H9 (cell line): Measurements from ENCODE around the gene SNX25. TPM values are rescaled to one million over a fixed set of nuclear protein-coding genes. Genes with fewer than 3 reads are reported as not detected.

Experiments used
- DNase-seq: peaks from one replicate; pipeline ENCODE4 v3.0.0-alpha.2; 2017
- H2AFZ ChIP-seq: one replicate; pipeline ENCODE4 v1.6.1; 2013; ENCODE audit warnings: mild to moderate bottlenecking, low read length, control low read depth, moderate library complexity
- H2AK5ac ChIP-seq: 2 replicates; pipeline ENCODE4 v1.6.1; 2013; ENCODE audit warnings: low read length, control low read depth, mixed read lengths; ENCODE audit not compliant: insufficient read length
- H2BK120ac ChIP-seq: one replicate; pipeline ENCODE4 v1.6.1; 2013; ENCODE audit warnings: low read depth, mild to moderate bottlenecking, low read length, control low read depth, inconsistent platforms; ENCODE audit not compliant: poor library complexity, severe bottlenecking
- H2BK12ac ChIP-seq: 2 replicates; pipeline ENCODE4 v1.6.1; 2013; ENCODE audit warnings: low read length, control low read depth, mixed read lengths, low read depth; ENCODE audit not compliant: insufficient read length
- H2BK15ac ChIP-seq: 2 replicates; pipeline ENCODE4 v1.6.1; 2013; ENCODE audit warnings: low read depth, low read length, control low read depth
- H2BK20ac ChIP-seq: one replicate; pipeline ENCODE4 v1.6.1; 2013; ENCODE audit warnings: low read depth, mild to moderate bottlenecking, low read length, control low read depth, inconsistent platforms; ENCODE audit not compliant: poor library complexity, severe bottlenecking
- H2BK5ac ChIP-seq: 2 replicates; pipeline ENCODE4 v1.6.1; 2013; ENCODE audit warnings: low read length, control low read depth, mixed read lengths; ENCODE audit not compliant: insufficient read length
- H3K14ac ChIP-seq: 2 replicates; pipeline ENCODE4 v1.6.1; 2013; ENCODE audit warnings: low read length, control low read depth; ENCODE audit not compliant: insufficient read depth
- H3K18ac ChIP-seq: 2 replicates; pipeline ENCODE4 v1.6.1; 2013; ENCODE audit warnings: low read depth, mild to moderate bottlenecking, mixed read lengths, low read length, control low read depth; ENCODE audit not compliant: insufficient read length
- H3K23ac ChIP-seq: 2 replicates; pipeline ENCODE4 v1.6.1; 2013; ENCODE audit warnings: low read length, control low read depth, mixed read lengths, low read depth; ENCODE audit not compliant: insufficient read length
- H3K23me2 ChIP-seq: 2 replicates; pipeline ENCODE4 v1.6.1; 2013; ENCODE audit warnings: low read depth, mild to moderate bottlenecking, mixed read lengths, low read length, control low read depth; ENCODE audit not compliant: insufficient read length, poor library complexity, severe bottlenecking
- H3K27ac ChIP-seq: 2 replicates; pipeline ENCODE4 v1.5.1; 2013; ENCODE audit warnings: low read length, control low read depth, mixed read lengths, low read depth; ENCODE audit not compliant: insufficient read length
- H3K27me3 ChIP-seq: 2 replicates; pipeline ENCODE4 v1.6.1; 2013; ENCODE audit warnings: low read length, control low read depth, inconsistent platforms; ENCODE audit not compliant: insufficient read depth
- H3K4ac ChIP-seq: 2 replicates; pipeline ENCODE4 v1.6.1; 2013; ENCODE audit warnings: low read depth, mild to moderate bottlenecking, control low read depth, inconsistent platforms, low read length, moderate library complexity
- H3K4me1 ChIP-seq: 2 replicates; pipeline ENCODE4 v1.6.1; 2013; ENCODE audit warnings: low read length, control low read depth, inconsistent platforms; ENCODE audit not compliant: insufficient read depth
- H3K4me2 ChIP-seq: 2 replicates; pipeline ENCODE4 v1.6.1; 2013; ENCODE audit warnings: low read length, control low read depth, mixed read lengths; ENCODE audit not compliant: insufficient read length, insufficient read depth
- H3K56ac ChIP-seq: 2 replicates; pipeline ENCODE4 v1.6.1; 2013; ENCODE audit warnings: low read depth, mild to moderate bottlenecking, mixed read lengths, low read length, control low read depth; ENCODE audit not compliant: insufficient read length
- H3K79me1 ChIP-seq: 2 replicates; pipeline ENCODE4 v1.6.1; 2013; ENCODE audit warnings: low read depth, mild to moderate bottlenecking, moderate library complexity, low read length, control low read depth, inconsistent platforms; ENCODE audit not compliant: insufficient read depth, poor library complexity, severe bottlenecking
- H3K79me2 ChIP-seq: 2 replicates; pipeline ENCODE4 v1.6.1; 2013; ENCODE audit warnings: low read length, control low read depth, inconsistent platforms; ENCODE audit not compliant: insufficient read depth
- H3K9ac ChIP-seq: 2 replicates; pipeline ENCODE4 v1.6.1; 2013; ENCODE audit warnings: low read length, control low read depth, mixed read lengths; ENCODE audit not compliant: insufficient read length; ENCODE audit errors: extremely low read depth
- H3K9me3 ChIP-seq: one replicate; pipeline ENCODE4 v1.6.1; 2013; ENCODE audit warnings: low read depth, low read length, inconsistent platforms; ENCODE audit not compliant: control insufficient read depth
- H3T11ph ChIP-seq: one replicate; pipeline ENCODE4 v1.6.1; 2013; ENCODE audit warnings: mild to moderate bottlenecking, low read length, control low read depth, inconsistent platforms
- H4K20me1 ChIP-seq: one replicate; pipeline ENCODE4 v1.6.1; 2013; ENCODE audit not compliant: control insufficient read depth, insufficient read length, insufficient read depth
- H4K5ac ChIP-seq: 2 replicates; pipeline ENCODE4 v1.6.1; 2013; ENCODE audit warnings: low read depth, mild to moderate bottlenecking, mixed read lengths, low read length, control low read depth; ENCODE audit not compliant: insufficient read length
- H4K8ac ChIP-seq: replicated peaks from 2 replicates; pipeline ENCODE4 v1.6.1; 2013; ENCODE audit warnings: low read length, control low read depth, mixed read lengths, low read depth; ENCODE audit not compliant: insufficient read length
- H4K91ac ChIP-seq: 2 replicates; pipeline ENCODE4 v1.6.1; 2013; ENCODE audit warnings: low read depth, mild to moderate bottlenecking, moderate library complexity, mixed read lengths, low read length, control low read depth; ENCODE audit not compliant: insufficient read length
- H3K27ac Mint-ChIP-seq, 3 experiments: 2 replicates in 2 of 3; 3 replicates in 1 of 3; pipeline ENCODE4 v1.8.0; 2020 to 2021; ENCODE audit warnings: mixed read lengths in 3 of 3, mild to moderate bottlenecking in 1 of 3, moderate library complexity in 1 of 3
- H3K27me3 Mint-ChIP-seq: 2 replicates; pipeline ENCODE4 v1.8.0; 2021; ENCODE audit warnings: low read depth, mild to moderate bottlenecking, moderate library complexity, mixed read lengths
- H3K36me3 Mint-ChIP-seq, 3 experiments: 2 replicates in 2 of 3; 3 replicates in 1 of 3; pipeline ENCODE4 v1.8.0; 2020 to 2021; ENCODE audit warnings: low read depth in 3 of 3, mixed read lengths in 3 of 3; ENCODE audit not compliant: insufficient read depth in 1 of 3
- H3K4me1 Mint-ChIP-seq, 2 experiments: 2 replicates each; pipeline ENCODE4 v1.8.0; 2020; ENCODE audit warnings: mixed read lengths in 2 of 2
- H3K4me3 Mint-ChIP-seq, 2 experiments: 2 replicates in 1 of 2; 3 replicates in 1 of 2; pipeline ENCODE4 v1.8.0; 2020 to 2021; ENCODE audit warnings: mild to moderate bottlenecking in 2 of 2, mixed read lengths in 2 of 2, moderate library complexity in 1 of 2
- H3K9me3 Mint-ChIP-seq, 2 experiments: 2 replicates in 1 of 2; 3 replicates in 1 of 2; pipeline ENCODE4 v1.8.0; 2020; ENCODE audit warnings: mild to moderate bottlenecking in 2 of 2, mixed read lengths in 2 of 2, moderate library complexity in 1 of 2
- WGBS: extraction: QIAGEN DNeasy Blood & Tissue Kit; methylation state at CpG from one replicate; pipeline ENCODE4 v1.1.7; 2013; ENCODE audit warnings: missing lambda C conversion rate, low lambda C conversion rate, mixed read lengths; ENCODE audit not compliant: insufficient read length; ENCODE audit errors: extremely low coverage; 5-methylcytosine and 5-hydroxymethylcytosine counted together
- total RNA-seq: library from RNA; stranded (reverse); gene quantifications from 2 replicates; pipeline ENCODE4 v1.2.1, GENCODE V29; 2021
- TF ChIP-seq, protein P1 (sequence below): fragments of 200-600 bp; sonication (generic); conservative IDR thresholded peaks from 3 replicates; pipeline ENCODE4 v1.8.0; 2021; ENCODE audit warnings: antibody characterized with exemption, mild to moderate bottlenecking

Gene SNX25
- total RNA-seq, 1 experiment from 2014 or later: 28.2 TPM

- Histone ChIP-seq H2BK12ac (no peak overlapping the region), H3K56ac (no peak overlapping the region), H3K14ac (no peak overlapping the region), H4K91ac (no peak overlapping the region), H3K23ac (no peak overlapping the region), H3K27me3 (no peaks in the 10 kb centered on the region), H3K9me3 (no peaks in the 10 kb centered on the region), H4K5ac (no peak overlapping the region), H2AFZ (no peak overlapping the region), H3K18ac (no peak overlapping the region), H3K23me2 (peaks cover 6% of the 10 kb centered on the region), H4K20me1 (no peaks in the 10 kb centered on the region), H3K9ac (no peak overlapping the region), H3K4me2 (no peak overlapping the region), H3K79me1 (peaks cover 3% of the 10 kb centered on the region), H4K8ac (no peak overlapping the region), H2BK120ac (no peak overlapping the region), H2BK5ac (no peak overlapping the region), H2BK20ac (no peak overlapping the region), H3T11ph (no peak overlapping the region), H3K79me2 (peaks cover 2% of the 10 kb centered on the region; the same call in 1 of the 2 replicates), H3K4ac (no peak overlapping the region), H3K27ac (no peak overlapping the region), H2BK15ac (no peak overlapping the region), H3K4me1 (peaks cover 8% of the 10 kb centered on the region), H2AK5ac (no peak overlapping the region)
- H3K4me1 Mint-ChIP-seq: peaks cover 41 to 49% of the 10 kb centered on the region in 2 experiments
- no peak overlapping the region for H3K4me3 Mint-ChIP-seq
- no peak overlapping the region for H3K27ac Mint-ChIP-seq
- no peaks in the 10 kb centered on the region for H3K27me3 Mint-ChIP-seq
- TF ChIP-seq, protein P1, sequence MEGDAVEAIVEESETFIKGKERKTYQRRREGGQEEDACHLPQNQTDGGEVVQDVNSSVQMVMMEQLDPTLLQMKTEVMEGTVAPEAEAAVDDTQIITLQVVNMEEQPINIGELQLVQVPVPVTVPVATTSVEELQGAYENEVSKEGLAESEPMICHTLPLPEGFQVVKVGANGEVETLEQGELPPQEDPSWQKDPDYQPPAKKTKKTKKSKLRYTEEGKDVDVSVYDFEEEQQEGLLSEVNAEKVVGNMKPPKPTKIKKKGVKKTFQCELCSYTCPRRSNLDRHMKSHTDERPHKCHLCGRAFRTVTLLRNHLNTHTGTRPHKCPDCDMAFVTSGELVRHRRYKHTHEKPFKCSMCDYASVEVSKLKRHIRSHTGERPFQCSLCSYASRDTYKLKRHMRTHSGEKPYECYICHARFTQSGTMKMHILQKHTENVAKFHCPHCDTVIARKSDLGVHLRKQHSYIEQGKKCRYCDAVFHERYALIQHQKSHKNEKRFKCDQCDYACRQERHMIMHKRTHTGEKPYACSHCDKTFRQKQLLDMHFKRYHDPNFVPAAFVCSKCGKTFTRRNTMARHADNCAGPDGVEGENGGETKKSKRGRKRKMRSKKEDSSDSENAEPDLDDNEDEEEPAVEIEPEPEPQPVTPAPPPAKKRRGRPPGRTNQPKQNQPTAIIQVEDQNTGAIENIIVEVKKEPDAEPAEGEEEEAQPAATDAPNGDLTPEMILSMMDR: no peak
- peaks cover 0 to 4% (median 3%) of the 10 kb centered on the region in 3 experiments; a peak in 4 of 7 replicates for H3K36me3 Mint-ChIP-seq
- WGBS: no CpG with 5 or more reads among the region's 2 CpGs
- no peak for DNase-seq
- no peaks in the 10 kb centered on the region for H3K9me3 Mint-ChIP-seq
Measured at GRCh38 chr4:185215261-185215660, 5.9 kb downstream of the SNX25 start.
